Liver (tissue), 9 donors: ENCODE measurements around the gene RIBC1. TPM values are rescaled to one million over a fixed set of nuclear protein-coding genes. Genes with fewer than 3 reads are reported as not detected.

ENCODE experiments used
- DNase-seq: peaks from one replicate; pipeline ENCODE4 v3.0.0-alpha.2; 2017; ENCODE audit warnings: low spot score
- H3K27ac ChIP-seq, 2 donors: one replicate each; pipeline ENCODE4 v1.7.0; 2013; ENCODE audit warnings: inconsistent platforms in 2 of 2, low read length in 2 of 2, control low read depth in 1 of 2, low read depth in 1 of 2, mild to moderate bottlenecking in 1 of 2
- H3K27me3 ChIP-seq, 4 donors: one replicate each; pipeline versions ENCODE4 v1.6.1 to v1.7.0; 2013; ENCODE audit warnings: low read length in 3 of 4, inconsistent platforms in 1 of 4, mild to moderate bottlenecking in 1 of 4, moderate library complexity in 1 of 4; ENCODE audit not compliant: control insufficient read depth in 4 of 4, insufficient read depth in 4 of 4
- H3K36me3 ChIP-seq, 4 donors: one replicate each; pipeline versions ENCODE4 v1.6.1 to v1.7.0; 2013; ENCODE audit warnings: low read length in 3 of 4, mild to moderate bottlenecking in 3 of 4, low read depth in 1 of 4, moderate library complexity in 1 of 4; ENCODE audit not compliant: control insufficient read depth in 4 of 4, insufficient read depth in 3 of 4
- H3K4me1 ChIP-seq, 4 donors: one replicate each; pipeline versions ENCODE4 v1.6.1 to v1.7.0; 2013; ENCODE audit warnings: low read length in 3 of 4, mild to moderate bottlenecking in 3 of 4, moderate library complexity in 1 of 4; ENCODE audit not compliant: control insufficient read depth in 4 of 4, insufficient read depth in 4 of 4
- H3K4me3 ChIP-seq, 3 donors: one replicate each; pipeline versions ENCODE4 v1.6.1 to v1.7.0; 2013; ENCODE audit warnings: low read length in 3 of 3, control low read depth in 1 of 3, low read depth in 1 of 3, mild to moderate bottlenecking in 1 of 3
- H3K9ac ChIP-seq, 2 donors: one replicate each; pipeline ENCODE4 v1.7.0; 2013; ENCODE audit warnings: low read length in 2 of 2, mild to moderate bottlenecking in 2 of 2, moderate library complexity in 2 of 2, control low read depth in 1 of 2, low read depth in 1 of 2
- H3K9me3 ChIP-seq, 4 donors: one replicate each; pipeline versions ENCODE4 v1.6.1 to v1.7.0; 2013; ENCODE audit warnings: low read length in 3 of 4; ENCODE audit not compliant: control insufficient read depth in 4 of 4
- EGR1 ChIP-seq, 2 donors: IDR thresholded peaks; 2 replicates each; pipeline ENCODE4 v1.6.1; 2016 to 2018; ENCODE audit warnings: antibody characterized with exemption in 2 of 2, low read depth in 2 of 2
- FOXA1 ChIP-seq: IDR thresholded peaks from 2 replicates; pipeline ENCODE4 v1.6.1; 2016; ENCODE audit warnings: antibody characterized with exemption
- FOXA2 ChIP-seq: IDR thresholded peaks from 2 replicates; pipeline ENCODE4 v1.6.1; 2016; ENCODE audit warnings: antibody characterized with exemption
- GABPA ChIP-seq, 2 donors: IDR thresholded peaks in 1 of 2; conservative IDR thresholded peaks in 1 of 2; 2 replicates each; pipeline ENCODE4 v1.6.1; 2016; ENCODE audit warnings: antibody characterized with exemption in 2 of 2, mild to moderate bottlenecking in 1 of 2, moderate library complexity in 1 of 2
- HNF4A ChIP-seq, 2 donors: conservative IDR thresholded peaks; 2 replicates each; pipeline ENCODE4 v1.6.1; 2016; ENCODE audit warnings: antibody characterized with exemption in 2 of 2, mild to moderate bottlenecking in 2 of 2
- HNF4G ChIP-seq: IDR thresholded peaks from 2 replicates; pipeline ENCODE4 v1.6.1; 2016; ENCODE audit warnings: antibody characterized with exemption
- JUND ChIP-seq, 2 donors: IDR thresholded peaks; 2 replicates each; pipeline ENCODE4 v1.6.1; 2016; ENCODE audit warnings: antibody characterized with exemption in 2 of 2
- NR2F2 ChIP-seq: IDR thresholded peaks from 2 replicates; pipeline ENCODE4 v1.6.1; 2016; ENCODE audit warnings: antibody characterized with exemption
- RAD21 ChIP-seq, 2 donors: IDR thresholded peaks; 2 replicates each; pipeline ENCODE4 v1.6.1; 2016; ENCODE audit warnings: antibody characterized with exemption in 2 of 2, mild to moderate bottlenecking in 2 of 2
- REST ChIP-seq: IDR thresholded peaks from 2 replicates; pipeline ENCODE4 v1.6.1; 2016; ENCODE audit warnings: antibody characterized with exemption, mild to moderate bottlenecking
- RXRA ChIP-seq, 2 donors: IDR thresholded peaks; 2 replicates each; pipeline ENCODE4 v1.6.1; 2017 to 2018; ENCODE audit warnings: antibody characterized with exemption in 2 of 2, mild to moderate bottlenecking in 1 of 2
- SP1 ChIP-seq: IDR thresholded peaks from 2 replicates; pipeline ENCODE4 v1.6.1; 2018; ENCODE audit warnings: antibody characterized with exemption, mild to moderate bottlenecking
- TAF1 ChIP-seq: conservative IDR thresholded peaks from 2 replicates; pipeline ENCODE4 v1.6.1; 2016; ENCODE audit warnings: antibody characterized with exemption, mild to moderate bottlenecking
- YY1 ChIP-seq: IDR thresholded peaks from 2 replicates; pipeline ENCODE4 v1.6.1; 2016; ENCODE audit warnings: antibody characterized with exemption, mild to moderate bottlenecking
- ZBTB33 ChIP-seq: IDR thresholded peaks from 2 replicates; pipeline ENCODE4 v1.6.1; 2016; ENCODE audit warnings: antibody characterized with exemption
- polyA plus RNA-seq, 2 donors: library from polyadenylated mRNA; stranded (reverse) in 1 of 2; unstranded in 1 of 2; fragments of 200-250 nt in 1 of 2; fragments of >200 nt in 1 of 2; fragmentation: Nextera tagmentation in 1 of 2; extraction: Ambion mirVana in 1 of 2; gene quantifications; one replicate each; pipeline versions ENCODE4 v1.2.1 to v1.2.3, GENCODE V29; 2013 to 2015
- total RNA-seq, 2 donors: library from RNA; depleted of rRNA; stranded (reverse); fragments of >200 nt; gene quantifications; one replicate each; pipeline ENCODE4 v1.2.3, GENCODE V29; 2014
- TF ChIP-seq, protein P1 (sequence below): IDR thresholded peaks from 2 replicates; pipeline ENCODE4 v1.6.1; 2016; ENCODE audit warnings: antibody characterized with exemption
- TF ChIP-seq, protein P2 (sequence below): fragments of 150-350 bp; IDR thresholded peaks from 2 replicates; pipeline ENCODE4 v1.5.1; 2017; ENCODE audit warnings: improper control_type of control experiment, low read depth, low read length; ENCODE audit not compliant: missing input control
- TF ChIP-seq, protein P3 (sequence below): IDR thresholded peaks from 2 replicates; pipeline ENCODE4 v1.6.1; 2016; ENCODE audit warnings: antibody characterized with exemption
- donor health status: healthy.
- donor health status: healthy.
- donor health status: healthy.
- donor health status: healthy.
- donor health status: healthy.

Gene RIBC1
- total and polyA plus RNA-seq, 4 donors, result 0.08 to 0.42 (median 0.20) TPM

DNA sequence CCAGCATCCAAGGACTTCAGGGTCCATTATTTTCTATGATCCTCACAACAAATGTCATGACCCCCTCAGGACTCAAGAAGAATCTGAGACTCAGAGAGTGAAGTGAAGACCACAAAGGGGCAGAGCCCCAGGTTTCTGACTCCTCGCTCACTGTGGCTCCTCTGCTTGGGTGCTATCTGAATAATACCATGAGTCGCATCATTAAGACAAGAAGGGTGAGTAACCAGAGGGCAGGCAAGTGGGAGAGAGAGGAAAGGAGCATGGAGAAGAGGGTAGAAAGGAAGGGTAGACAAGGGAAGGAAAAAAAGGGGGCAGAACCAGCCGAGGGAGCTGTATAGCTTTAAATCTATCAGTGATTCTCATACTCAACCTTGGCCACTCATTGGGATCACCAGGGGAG lies 27.0 kb downstream of the RIBC1 start (continued):
- TF ChIP-seq REST (no peak), EGR1 (IDR thresholded peaks at IDR 0.05; ENCODE audit: low read depth in 2 of 2) (no peak), GABPA (IDR thresholded peaks at IDR 0.05 in 1 of 2, conservative IDR thresholded peaks at IDR 0.05 in 1 of 2) (no peak), SP1 (no peak), FOXA1 (no peak), NR2F2 (no peak), YY1 (no peak), HNF4G (no peak)
- TF ChIP-seq, protein P1, sequence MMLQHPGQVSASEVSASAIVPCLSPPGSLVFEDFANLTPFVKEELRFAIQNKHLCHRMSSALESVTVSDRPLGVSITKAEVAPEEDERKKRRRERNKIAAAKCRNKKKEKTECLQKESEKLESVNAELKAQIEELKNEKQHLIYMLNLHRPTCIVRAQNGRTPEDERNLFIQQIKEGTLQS, result no peak

DNA sequence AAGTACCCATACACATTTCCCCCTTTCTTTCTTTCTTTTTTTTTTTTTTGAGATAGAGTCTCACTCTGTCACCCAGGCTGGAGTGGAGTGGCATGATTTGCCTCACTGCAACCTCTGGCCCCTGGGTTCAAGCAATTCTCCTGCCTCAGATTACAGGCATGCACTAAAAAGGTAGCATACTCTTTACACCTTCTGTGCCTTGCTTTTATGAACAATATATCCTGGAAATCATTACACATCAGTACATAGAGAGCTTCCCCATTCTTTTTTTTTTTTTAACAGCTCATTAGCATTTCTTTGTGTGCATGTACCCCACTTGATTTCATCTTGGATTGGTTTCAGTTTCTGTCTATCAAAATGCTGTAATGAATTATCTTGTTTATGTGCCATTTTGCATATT lies 30.1 kb downstream of the RIBC1 start:
- Histone ChIP-seq H3K36me3 (no peaks in the 10 kb centered on the region), H3K4me1 (no peaks in the 10 kb centered on the region), H3K4me3 (no peak overlapping the region), H3K27me3 (no peaks in the 10 kb centered on the region), H3K9ac (no peak overlapping the region), H3K27ac (no peak overlapping the region), H3K9me3 (no peaks in the 10 kb centered on the region)
- DNase-seq, result no peak
- TF ChIP-seq, protein P1, result no peak
- TF ChIP-seq YY1, result no peak
- no peak for TF ChIP-seq EGR1 (IDR thresholded peaks at IDR 0.05; ENCODE audit: low read depth in 2 of 2)
- TF ChIP-seq TAF1, result no peak
- TF ChIP-seq ZBTB33, result no peak
- no peak for TF ChIP-seq HNF4A (conservative IDR thresholded peaks at IDR 0.05)
- TF ChIP-seq, protein P2, sequence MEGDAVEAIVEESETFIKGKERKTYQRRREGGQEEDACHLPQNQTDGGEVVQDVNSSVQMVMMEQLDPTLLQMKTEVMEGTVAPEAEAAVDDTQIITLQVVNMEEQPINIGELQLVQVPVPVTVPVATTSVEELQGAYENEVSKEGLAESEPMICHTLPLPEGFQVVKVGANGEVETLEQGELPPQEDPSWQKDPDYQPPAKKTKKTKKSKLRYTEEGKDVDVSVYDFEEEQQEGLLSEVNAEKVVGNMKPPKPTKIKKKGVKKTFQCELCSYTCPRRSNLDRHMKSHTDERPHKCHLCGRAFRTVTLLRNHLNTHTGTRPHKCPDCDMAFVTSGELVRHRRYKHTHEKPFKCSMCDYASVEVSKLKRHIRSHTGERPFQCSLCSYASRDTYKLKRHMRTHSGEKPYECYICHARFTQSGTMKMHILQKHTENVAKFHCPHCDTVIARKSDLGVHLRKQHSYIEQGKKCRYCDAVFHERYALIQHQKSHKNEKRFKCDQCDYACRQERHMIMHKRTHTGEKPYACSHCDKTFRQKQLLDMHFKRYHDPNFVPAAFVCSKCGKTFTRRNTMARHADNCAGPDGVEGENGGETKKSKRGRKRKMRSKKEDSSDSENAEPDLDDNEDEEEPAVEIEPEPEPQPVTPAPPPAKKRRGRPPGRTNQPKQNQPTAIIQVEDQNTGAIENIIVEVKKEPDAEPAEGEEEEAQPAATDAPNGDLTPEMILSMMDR, result no peak
- TF ChIP-seq, protein P3, sequence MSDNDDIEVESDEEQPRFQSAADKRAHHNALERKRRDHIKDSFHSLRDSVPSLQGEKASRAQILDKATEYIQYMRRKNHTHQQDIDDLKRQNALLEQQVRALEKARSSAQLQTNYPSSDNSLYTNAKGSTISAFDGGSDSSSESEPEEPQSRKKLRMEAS, result no peak
- no peak for TF ChIP-seq JUND (IDR thresholded peaks at IDR 0.05)
- no peak for TF ChIP-seq FOXA1
- TF ChIP-seq NR2F2, result no peak
- no peak for TF ChIP-seq RXRA (IDR thresholded peaks at IDR 0.05)
- no peak for TF ChIP-seq REST
- no peak for TF ChIP-seq HNF4G
- no peak for TF ChIP-seq FOXA2
- no peak for TF ChIP-seq GABPA (IDR thresholded peaks at IDR 0.05 in 1 of 2, conservative IDR thresholded peaks at IDR 0.05 in 1 of 2)
- TF ChIP-seq RAD21 (IDR thresholded peaks at IDR 0.05), result no peak
- TF ChIP-seq SP1, result no peak
